DOHH2 (cell line): ENCODE results near the gene GCNT4.

Experiments
- H3F3A ChIP-seq: fragments of 200-600 bp; sonication (generic), shearing (Covaris generic); 2 replicates; pipeline ENCODE4 v1.6.0; 2016; ENCODE audit warnings: antibody characterized with exemption, mild to moderate bottlenecking; ENCODE audit not compliant: control insufficient read depth, insufficient read depth
- H3K27ac ChIP-seq: fragments of 200-600 bp; sonication (generic); 2 replicates; pipeline ENCODE4 v1.5.1; 2014; ENCODE audit warnings: low read depth, mild to moderate bottlenecking, low read length, moderate library complexity
- H3K27me3 ChIP-seq: fragments of 200-600 bp; sonication (generic); 2 replicates; pipeline ENCODE4 v1.6.1; 2014; ENCODE audit warnings: mild to moderate bottlenecking, low read length, mixed read lengths; ENCODE audit not compliant: control insufficient read depth
- H3K36me3 ChIP-seq: fragments of 200-600 bp; sonication (generic); 2 replicates; pipeline ENCODE4 v1.6.1; 2014; ENCODE audit warnings: mild to moderate bottlenecking, low read length, moderate library complexity, mixed read lengths; ENCODE audit not compliant: control insufficient read depth
- H3K4me1 ChIP-seq: fragments of 200-600 bp; sonication (generic); 2 replicates; pipeline ENCODE4 v1.6.1; 2014; ENCODE audit warnings: mild to moderate bottlenecking, low read length, mixed read lengths; ENCODE audit not compliant: control insufficient read depth
- H3K4me2 ChIP-seq: fragments of 200-600 bp; sonication (generic); 2 replicates; pipeline ENCODE4 v1.6.0; 2014; ENCODE audit warnings: mild to moderate bottlenecking, low read length, moderate library complexity
- H3K4me3 ChIP-seq: fragments of 200-600 bp; sonication (generic); 2 replicates; pipeline ENCODE4 v1.5.1; 2014; ENCODE audit warnings: mild to moderate bottlenecking, low read length, mixed read lengths
- H3K79me2 ChIP-seq: fragments of 200-600 bp; sonication (generic); 2 replicates; pipeline ENCODE4 v1.6.1; 2014; ENCODE audit warnings: mild to moderate bottlenecking, low read length, mixed read lengths; ENCODE audit not compliant: control insufficient read depth
- H3K9me2 ChIP-seq: fragments of 200-600 bp; sonication (generic); replicated peaks from 2 replicates; pipeline ENCODE4 v1.6.1; 2014; ENCODE audit warnings: mild to moderate bottlenecking, low read length, mixed read lengths; ENCODE audit not compliant: control insufficient read depth
- H3K9me3 ChIP-seq: fragments of 200-600 bp; sonication (generic); 2 replicates; pipeline ENCODE4 v1.6.1; 2014; ENCODE audit warnings: antibody characterized with exemption, low read length, mixed read lengths; ENCODE audit not compliant: control insufficient read depth, insufficient read depth
- H4K20me1 ChIP-seq: fragments of 200-600 bp; sonication (generic); 2 replicates; pipeline ENCODE4 v1.6.0; 2014; ENCODE audit warnings: low read depth, mild to moderate bottlenecking, antibody characterized with exemption, low read length, moderate library complexity; ENCODE audit not compliant: control insufficient read depth, insufficient read depth
- CTCF ChIP-seq: fragments of 200-600 bp; sonication (generic); IDR thresholded peaks from one replicate; pipeline ENCODE4 v1.5.1; 2014; ENCODE audit warnings: antibody characterized with exemption, mild to moderate bottlenecking, low read depth, low read length; ENCODE audit not compliant: poor library complexity, severe bottlenecking
- EZH2phosphoT487 ChIP-seq: fragments of 200-600 bp; sonication (generic); IDR thresholded peaks from 2 replicates; pipeline ENCODE4 v1.6.1; 2017; ENCODE audit warnings: borderline replicate concordance, mild to moderate bottlenecking, antibody characterized with exemption, low read length, moderate library complexity, mixed read lengths

Gene GCNT4

DNA sequence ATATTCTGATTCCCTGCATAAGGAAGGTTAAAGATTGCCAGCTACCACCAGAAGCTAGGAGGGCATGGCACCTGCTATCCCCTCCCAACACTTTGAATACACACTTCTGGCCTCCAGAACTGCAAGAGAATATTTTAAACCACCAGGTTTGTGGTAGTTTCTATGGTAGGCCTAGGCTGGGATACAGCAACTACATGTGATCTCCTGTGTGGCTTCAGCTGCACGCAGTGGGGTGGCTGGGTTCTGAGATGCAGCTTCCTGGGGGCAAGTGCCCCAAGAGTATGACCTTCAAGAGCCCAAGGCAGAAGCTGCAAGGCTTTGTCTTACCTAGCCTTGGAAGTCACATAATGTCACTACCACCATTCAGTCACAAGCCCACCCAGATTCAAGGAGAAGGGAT is 39.6 kb downstream of the GCNT4 start:
- Histone ChIP-seq H3K79me2 (no peaks in the 10 kb centered on the region), H3K9me2 (no peaks in the 10 kb centered on the region), H3K27me3 (peaks cover 3% of the 10 kb centered on the region; the same call in 1 of the 2 replicates), H3K4me2 (no peak overlapping the region), H3K27ac (no peak overlapping the region), H4K20me1 (no peaks in the 10 kb centered on the region), H3F3A (no peaks in the 10 kb centered on the region), H3K36me3 (no peaks in the 10 kb centered on the region), H3K9me3 (no peaks in the 10 kb centered on the region), H3K4me1 (no peaks in the 10 kb centered on the region), H3K4me3 (no peak overlapping the region)
- no peak for TF ChIP-seq EZH2phosphoT487
- no peak for TF ChIP-seq CTCF

GRCh38 chr5:75010838-75011237 is 41.5 kb downstream of the GCNT4 start:
- TF ChIP-seq EZH2phosphoT487 (no peak), CTCF (no peak)

DNA sequence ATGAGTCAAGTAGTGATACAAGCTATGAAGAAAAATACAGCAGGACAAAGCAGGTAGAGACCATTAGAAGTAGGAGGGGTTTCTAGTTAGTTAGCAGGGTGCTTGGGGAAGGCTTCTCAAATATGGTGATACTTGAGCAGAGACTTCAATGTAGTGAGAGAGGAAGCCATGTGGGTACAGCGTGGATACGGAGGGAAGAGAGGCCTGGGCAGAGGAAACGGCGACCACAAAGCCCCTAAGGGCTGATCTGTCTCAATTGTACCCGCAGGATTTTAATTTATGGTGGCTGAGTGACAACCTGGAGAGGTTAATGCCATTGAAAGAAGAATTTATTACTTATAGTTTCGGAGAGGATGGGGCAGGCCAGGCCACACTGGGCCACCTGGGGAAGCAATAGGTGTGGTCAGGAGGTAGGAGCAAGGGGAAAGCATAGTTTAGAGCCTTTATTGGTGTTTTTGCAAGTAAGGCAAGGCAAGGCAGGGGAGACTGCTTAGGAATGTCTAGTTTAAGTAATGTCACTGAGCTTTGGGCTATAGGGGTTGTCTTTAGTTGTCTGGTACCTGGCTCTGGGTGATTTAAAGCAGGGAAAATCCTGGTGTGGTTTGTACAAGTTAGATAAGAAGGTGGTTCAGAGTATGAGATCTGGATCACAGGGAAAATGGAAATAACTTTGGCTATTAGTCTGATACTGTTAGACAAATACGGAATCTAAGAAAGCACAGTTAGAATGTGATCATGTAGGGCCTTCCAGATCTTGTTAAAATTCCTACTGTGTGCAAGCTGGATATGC is 42.6 kb downstream of the GCNT4 start:
- H3K36me3 ChIP-seq = no peaks in the 10 kb centered on the region
- no peak for TF ChIP-seq CTCF
- TF ChIP-seq EZH2phosphoT487 = no peak

More at GRCh38 chr5:75010838-75011237, 41.5 kb downstream of the GCNT4 start:
- Histone ChIP-seq H3K4me1 (no peaks in the 10 kb centered on the region), H3K27ac (no peak overlapping the region), H3K79me2 (no peaks in the 10 kb centered on the region), H3K4me3 (no peak overlapping the region), H3K27me3 (peaks cover 3% of the 10 kb centered on the region; the same call in 1 of the 2 replicates), H3F3A (no peaks in the 10 kb centered on the region), H3K9me2 (no peaks in the 10 kb centered on the region), H3K9me3 (no peaks in the 10 kb centered on the region; the same call in 1 of the 2 replicates), H3K4me2 (no peak overlapping the region), H3K36me3 (no peaks in the 10 kb centered on the region), H4K20me1 (no peaks in the 10 kb centered on the region)

More for the DNA sequence above, 42.6 kb downstream of the GCNT4 start:
- Histone ChIP-seq H3K9me3 (peaks cover 4% of the 10 kb centered on the region; the same call in 1 of the 2 replicates), H3K4me3 (no peak overlapping the region), H3K9me2 (no peaks in the 10 kb centered on the region), H4K20me1 (no peaks in the 10 kb centered on the region), H3K27me3 (peaks cover 3% of the 10 kb centered on the region; the same call in 1 of the 2 replicates), H3K27ac (no peak overlapping the region), H3K4me2 (no peak overlapping the region), H3F3A (no peaks in the 10 kb centered on the region), H3K79me2 (no peaks in the 10 kb centered on the region), H3K4me1 (no peaks in the 10 kb centered on the region)
